HG02571 (cell line): Measurements from ENCODE around the gene RCBTB2.
"Not testable (repeated sequence)": the region's sequence is repeated elsewhere in the genome, so short reads cannot be mapped to it uniquely, and the experiment has no call there.

ENCODE experiments used
- ATAC-seq: cut with Tn5 transposase; IDR thresholded peaks from one replicate; pipeline ENCODE4 v1.9.1; 2021; ENCODE audit warnings: mild to moderate bottlenecking, moderate library complexity; ENCODE audit not compliant: unreplicated experiment

The RCBTB2 gene

DNA sequence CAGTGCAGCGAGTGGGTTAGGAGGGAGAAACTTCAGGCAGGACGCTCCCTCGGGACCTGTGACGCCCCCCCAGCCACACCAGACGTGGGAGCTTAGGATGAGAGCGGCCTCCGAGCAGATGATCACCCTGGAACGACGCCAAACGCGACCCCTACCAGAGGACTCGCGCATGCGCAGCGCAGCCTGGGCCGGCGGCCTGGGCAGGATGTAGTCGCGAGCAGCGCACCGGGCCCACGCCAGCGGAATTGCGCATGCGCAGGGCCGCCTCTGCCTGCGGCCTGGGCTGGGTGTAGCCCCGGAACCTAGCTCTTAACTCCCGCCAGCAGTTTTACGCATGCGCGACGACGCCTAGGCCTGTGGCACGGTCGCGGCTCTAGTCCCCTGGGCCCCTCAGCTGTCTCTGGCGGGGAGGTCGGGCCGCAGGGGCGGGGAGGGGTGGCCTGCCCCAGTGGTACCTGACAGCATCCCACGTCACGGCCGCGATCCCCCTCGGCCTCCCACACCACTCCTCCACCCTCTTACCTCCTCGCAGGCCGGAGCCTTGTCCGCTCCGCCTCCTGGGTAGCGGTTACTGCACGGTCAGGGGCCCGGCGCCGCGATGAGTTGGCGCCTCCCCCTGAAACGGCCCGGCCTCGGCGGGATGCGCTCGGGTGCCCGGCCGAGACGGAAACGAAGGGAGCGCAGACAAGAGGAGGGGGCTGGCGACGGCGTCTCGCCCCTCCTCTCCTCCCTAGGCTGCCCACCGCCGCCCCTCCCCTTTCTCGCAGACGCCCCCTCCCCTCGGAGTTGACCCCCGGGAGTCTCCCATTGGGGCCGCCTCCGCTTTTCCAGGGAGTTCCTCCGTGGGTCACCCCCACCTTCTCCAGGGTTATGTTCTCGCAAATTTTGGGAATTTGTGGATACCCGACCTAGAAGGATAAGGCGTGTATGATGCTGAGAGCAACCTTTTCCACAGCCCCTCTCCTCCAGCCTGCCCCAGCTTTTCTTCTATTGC lies at the start of gene RCBTB2:
Gene RCBTB2, minus strand, starts transcription at position 575 of the 994 bp plus-strand sequence. CDS start 11,141 bp downstream, outside the sequence.
- peak; percentile 78 for ATAC-seq

DNA sequence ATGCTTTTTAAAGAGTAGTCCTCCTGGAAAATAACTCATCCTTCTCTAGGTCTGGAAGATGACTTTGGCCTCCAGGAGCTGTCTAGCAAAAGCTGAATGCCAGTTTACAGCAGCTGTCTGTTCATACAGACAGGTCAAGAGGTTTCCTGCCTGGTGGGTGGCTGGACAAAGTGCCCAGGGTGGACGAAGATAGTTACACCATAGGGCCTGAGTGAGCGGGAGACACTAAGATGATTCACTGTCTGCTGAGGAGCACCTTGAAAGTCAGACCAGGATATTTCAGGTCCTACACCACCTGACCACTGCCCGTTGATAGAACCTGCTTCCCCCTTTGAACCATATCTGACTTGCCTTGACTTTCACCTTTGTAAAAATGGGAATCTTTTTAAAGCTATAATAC lies 49.2 kb upstream of the RCBTB2 start:
- no peak for ATAC-seq

DNA sequence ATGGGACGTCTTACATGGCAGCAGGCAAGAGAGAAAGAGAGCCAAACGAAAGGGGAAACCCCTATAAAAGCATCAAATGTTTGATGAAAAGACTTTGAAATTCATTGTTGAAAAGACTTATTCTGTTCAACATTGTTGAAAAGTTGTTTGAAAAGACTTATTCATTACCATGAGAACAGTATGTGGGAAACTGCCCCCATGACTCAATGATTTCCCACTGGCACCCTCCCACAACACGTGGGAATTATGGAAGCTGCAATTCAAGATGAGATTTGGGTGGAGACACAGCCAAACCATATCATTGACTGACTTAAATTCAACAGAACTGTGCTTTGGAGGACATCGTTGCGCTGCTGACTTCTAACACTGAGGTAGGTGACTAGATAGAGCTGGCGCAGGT lies 48.0 kb upstream of the RCBTB2 start:
- ATAC-seq = no peak

DNA sequence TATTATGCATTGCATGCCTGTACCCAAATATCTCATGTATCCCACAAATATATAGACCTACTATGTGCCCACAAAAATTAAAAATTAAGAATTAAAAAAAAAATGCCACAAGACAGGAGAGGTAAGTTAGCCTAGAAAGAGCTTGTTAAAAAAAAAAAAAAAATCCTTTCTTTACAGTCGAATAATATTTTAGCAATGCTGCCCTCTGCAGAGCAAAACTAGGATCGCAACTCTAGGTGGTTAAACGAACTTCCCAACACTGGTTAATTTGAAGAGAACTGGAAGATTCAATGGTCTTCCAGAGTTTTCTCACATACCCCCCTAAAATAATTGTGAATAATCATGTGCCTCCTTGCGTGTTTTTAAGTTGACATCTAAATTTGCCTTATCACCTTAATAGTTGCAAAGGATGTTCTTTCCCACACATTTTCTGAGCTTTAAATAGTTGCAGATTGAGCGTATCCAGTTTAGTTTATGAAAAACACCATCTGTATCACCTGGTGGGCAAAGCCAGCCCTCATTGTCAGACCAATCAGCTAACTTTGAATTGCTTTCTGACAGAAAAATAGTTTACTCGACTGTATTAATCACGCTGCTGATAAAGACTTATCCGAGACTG lies 47.4 kb upstream of the RCBTB2 start:
- ATAC-seq = no peak

DNA sequence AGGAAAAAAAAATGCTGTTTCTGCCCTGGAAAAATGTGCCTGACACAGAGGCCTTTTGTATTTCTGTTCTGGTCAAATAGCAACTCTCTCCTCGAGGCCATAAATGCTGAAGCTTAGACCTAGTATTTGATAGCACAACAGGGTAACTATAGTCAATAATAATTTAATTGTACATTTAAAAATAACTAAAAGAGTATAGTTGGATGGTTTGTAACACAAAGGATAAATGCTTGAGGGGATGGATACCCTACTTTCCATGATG lies 47.0 kb upstream of the RCBTB2 start:
- not testable (repeated sequence) for ATAC-seq

DNA sequence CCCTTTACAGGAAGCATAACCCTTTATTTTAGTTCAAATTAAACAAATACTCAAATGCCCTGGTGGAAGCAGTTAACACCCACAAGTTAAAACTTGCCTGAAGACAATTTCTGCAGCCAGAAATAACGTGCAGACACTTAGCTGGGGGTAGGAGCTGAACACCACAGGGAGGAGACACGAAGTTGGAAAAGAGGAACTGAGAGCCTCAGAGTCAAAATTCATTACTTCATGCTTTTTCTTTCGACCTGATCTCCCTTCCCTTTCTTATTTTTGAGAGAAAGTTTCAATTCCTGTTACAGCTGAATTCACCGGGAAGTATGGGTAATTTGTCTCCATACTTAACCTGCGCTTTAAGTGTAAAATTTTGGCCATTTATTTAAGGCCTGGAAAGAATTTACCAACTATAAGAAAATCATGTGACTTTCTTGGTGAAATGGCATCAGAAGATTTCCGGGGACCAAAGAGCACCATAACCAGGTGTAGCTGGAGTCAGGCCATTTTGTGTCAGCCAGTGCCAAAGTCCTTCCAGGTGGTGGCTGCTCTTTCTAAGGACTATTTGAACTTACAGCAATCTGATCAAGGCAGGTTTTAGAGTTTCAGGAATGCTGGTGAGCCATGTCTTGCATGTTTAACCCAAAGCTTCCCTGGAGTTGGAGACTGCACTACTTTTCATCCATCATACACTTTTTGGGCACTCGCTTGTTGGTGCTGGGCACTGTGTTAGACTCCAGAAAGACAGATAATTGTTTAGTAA lies 46.5 kb upstream of the RCBTB2 start:
- peak; percentile 71 for ATAC-seq

DNA sequence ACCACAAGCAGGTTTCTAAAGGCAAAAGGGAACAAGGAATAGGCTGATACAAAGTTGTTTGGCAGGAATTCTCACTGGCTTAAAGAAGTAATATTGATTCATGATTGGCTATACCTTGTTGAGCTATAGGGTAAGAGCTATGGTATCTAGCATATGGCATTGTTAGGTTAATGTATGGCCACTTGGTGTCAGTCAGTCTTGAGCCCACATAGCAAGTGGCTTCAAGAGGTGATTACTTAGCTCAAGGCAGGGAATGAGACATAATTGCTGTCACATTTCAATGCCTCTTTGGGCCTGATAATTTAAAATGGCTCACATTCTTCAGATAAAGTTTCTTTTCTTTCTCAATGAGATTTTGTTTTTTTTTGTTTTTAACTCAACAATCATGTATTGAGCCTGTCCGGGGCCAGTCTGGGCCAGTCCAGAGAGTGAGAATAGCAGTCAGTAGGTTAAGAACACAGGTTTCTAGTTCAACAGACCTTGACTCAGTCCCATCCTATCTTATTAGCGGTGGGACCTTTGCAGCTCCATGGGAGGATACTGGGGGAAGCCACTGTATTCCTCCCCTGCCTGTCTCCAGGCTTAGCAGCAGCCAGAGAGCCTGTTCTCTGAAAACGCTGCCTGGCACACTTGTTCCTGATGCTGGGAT lies 45.8 kb upstream of the RCBTB2 start:
- peak; percentile 53 for ATAC-seq

DNA sequence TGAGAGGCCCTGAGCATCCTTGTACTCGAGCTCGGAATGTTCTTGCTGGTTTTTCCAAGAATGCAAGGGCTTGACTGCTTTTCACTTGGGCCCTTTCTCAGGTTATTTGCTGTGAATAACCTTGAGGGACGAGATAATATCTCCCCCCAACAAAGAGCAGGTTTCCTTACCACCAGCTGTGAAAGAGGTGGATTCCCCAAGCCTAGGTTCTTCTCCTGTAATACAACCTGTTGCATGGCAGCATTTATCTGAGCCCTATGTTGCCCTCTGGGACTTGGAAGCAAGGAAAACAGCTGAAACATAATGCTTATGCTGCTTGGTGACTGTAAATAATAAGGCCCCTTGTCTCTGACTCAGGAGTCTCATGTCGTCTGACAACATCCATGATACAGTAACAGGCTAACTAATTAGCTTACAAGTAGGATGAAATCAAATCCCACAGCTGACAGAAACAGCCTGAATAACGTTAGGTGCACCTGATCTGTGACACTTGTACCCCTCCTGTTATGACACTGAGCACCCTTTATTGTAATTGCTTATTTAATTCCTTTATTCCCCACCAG lies 43.6 kb upstream of the RCBTB2 start:
- ATAC-seq = no peak

DNA sequence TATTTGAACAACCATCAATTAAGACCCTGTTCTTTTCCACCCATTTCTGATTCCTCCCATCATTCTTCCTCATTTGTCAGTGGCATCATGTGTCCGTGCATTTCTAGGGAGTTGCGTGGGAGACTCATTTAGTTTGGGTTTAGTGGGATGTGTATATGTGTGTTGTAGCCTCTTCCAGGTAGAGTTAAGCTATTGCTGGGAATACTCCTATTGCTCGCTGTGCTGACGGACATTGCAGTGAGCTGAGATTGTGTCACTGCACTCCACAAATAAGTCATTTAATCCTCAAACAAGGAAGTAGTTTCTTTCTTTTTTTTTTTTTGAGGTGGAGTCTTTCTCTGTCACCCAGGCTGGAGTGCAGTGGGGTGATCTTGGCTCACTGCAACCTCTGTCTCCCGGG lies 42.2 kb upstream of the RCBTB2 start:
- no peak for ATAC-seq

DNA sequence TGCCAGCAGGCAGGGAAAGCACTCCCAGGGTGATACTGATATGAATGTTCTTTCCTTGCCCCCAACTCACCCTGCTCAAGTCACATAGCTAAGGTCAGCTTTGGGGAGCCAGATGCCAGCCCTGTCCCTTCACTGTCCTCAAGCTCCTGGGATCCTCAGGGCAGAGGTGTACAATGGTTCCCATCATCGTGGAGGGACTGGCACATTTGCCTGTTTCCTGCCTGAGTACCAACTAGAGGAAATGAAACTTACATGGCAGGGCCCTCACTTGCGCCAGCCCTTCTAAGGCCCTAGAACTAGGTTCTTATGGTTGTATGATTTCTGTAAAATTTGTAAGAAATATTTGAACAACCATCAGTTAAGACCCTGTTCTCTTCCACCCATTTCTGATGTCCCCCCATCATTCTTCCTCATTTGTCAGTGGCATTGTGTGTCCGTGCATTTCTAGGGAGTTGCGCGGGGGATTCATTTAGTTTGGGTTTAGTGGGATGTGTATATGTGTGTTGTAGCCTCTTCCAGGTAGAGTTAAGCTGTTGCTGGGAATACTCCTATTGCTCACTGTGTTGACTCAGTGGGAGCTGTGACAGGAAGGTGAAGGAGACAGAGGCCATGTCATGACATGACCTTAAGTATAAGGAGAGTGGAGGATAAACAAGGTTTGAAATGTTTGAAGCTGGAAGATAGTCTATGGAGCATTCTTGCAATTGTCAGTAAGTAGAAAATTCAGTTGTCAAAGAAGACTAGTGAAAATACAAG lies 41.3 kb upstream of the RCBTB2 start:
- ATAC-seq = no peak

DNA sequence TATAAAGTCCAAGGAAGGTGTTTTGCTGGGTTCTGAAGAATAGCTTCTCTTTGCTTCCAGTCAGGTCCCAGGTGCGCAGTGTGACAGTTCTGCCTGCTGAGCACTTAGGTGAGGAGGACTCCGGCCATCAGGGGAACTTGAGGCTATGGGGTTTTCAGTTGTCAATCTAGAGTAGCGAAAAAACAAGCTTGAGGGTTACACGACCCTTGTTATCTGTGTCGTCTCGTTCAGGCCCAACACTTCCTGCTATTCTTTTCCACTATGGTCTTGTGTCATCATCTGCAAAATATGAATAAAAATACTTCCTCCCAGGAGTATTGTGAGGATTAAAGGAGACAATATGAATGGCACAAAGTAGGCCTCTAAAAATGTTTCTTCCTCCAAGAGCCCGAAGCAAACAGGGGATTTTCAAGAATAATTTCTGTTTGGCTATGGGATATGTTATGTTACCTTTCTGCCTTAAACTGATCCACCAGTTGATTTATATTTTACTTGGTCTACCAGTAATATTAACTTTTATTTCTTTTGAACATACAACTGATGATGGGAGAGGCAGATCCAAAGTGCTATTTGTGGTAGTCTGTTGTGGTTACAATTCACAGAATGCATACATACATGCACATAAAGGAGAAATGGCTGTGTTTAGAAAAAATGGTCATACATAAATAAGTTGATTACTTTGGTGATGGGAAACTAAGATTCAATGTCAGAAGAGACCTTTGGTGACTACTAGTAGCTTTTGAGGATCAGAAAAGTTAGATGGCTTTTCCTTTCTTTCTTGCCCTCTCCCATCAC lies 40.5 kb upstream of the RCBTB2 start:
- ATAC-seq = no peak

DNA sequence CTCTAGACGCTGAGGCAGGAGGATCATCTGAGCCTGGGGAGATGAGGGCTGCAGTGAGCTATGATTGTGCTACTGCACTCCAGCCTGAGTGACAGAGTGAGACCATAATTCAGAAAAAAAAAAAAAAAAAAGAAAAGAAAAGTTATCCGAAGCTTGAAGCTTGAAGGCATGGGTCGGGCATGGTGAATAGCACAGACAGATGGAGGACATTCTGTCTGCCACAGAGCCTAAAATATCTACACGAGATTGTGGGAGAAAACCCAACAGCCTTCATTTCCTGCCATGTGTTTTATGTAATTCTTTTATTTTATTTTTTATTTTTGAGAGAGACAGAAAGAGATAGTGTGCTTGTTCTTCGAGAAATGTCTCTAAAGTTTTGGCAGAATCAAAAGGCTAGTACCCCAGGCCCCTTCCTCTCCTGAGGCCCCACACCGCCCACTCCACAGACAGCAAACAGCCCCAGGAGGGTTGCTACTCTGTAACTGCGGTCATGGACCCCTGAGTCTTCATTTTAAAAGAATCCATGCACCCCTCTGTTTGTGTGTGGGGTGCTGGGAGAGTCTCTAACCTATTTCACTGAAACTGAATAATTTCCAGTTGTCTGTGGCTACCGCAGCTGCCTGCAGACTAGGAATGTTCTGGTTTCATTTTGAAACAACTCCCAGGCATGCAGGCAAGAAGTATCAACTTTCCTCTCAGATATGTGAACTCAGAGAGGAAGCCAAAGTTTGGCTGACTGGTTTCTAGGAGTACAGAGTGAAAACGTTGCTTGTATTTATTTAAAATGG lies 38.4 kb upstream of the RCBTB2 start:
- ATAC-seq = no peak

DNA sequence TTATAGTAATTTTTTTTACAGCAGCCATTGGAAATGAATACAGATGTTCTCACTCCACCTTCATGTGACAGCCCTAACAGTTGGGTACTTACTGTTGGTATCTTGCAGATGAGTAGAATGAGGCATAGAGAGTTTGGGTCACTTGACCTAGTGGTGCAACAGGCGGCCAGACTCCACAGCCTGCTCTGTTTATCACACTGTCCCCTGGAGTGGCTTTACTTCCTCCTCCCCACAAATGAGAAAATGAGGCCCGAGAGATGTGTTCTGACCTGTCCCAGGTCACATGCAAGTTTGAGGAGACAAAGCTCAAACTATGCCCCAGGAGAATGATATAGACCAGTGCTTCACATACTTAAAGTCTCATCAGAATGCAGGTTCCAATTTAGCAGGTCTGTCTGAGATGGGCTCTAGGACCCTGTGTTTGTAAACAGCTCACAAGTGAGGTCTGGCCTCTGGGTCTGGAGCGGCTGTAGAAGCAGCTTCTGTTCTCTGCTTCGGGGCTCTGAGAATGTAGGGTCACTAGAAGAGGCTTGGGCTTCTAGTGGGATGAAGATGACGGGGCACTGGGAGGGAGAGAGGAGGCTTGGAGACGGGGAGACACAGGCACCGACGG lies 37.4 kb upstream of the RCBTB2 start:
- ATAC-seq = no peak

DNA sequence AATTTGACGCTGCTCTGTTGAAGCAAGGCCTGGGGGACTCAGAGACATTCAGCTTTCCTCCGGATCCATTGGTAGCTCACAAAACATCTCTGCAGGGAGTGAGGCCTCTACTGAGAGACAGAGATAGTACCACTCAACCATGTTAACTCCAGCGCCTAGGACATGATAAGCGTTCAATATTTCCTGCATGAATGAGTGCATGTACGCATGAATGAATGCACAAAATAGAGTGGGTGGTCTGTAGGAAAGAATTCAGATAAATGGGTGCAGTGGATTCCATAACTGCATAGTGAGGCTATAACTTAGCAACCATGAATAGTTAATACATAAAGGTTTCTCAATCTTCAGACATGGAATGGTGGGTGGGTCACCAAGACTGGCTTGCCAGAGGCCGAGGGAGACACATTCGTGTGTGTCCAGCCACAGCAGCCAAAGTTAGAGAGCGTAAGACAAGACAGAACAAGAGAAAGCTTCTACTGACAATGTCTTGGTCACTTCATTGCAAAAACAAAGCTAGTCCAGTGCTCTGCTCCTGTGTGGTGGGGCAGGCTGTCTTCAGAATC lies 36.3 kb upstream of the RCBTB2 start:
- no peak for ATAC-seq

DNA sequence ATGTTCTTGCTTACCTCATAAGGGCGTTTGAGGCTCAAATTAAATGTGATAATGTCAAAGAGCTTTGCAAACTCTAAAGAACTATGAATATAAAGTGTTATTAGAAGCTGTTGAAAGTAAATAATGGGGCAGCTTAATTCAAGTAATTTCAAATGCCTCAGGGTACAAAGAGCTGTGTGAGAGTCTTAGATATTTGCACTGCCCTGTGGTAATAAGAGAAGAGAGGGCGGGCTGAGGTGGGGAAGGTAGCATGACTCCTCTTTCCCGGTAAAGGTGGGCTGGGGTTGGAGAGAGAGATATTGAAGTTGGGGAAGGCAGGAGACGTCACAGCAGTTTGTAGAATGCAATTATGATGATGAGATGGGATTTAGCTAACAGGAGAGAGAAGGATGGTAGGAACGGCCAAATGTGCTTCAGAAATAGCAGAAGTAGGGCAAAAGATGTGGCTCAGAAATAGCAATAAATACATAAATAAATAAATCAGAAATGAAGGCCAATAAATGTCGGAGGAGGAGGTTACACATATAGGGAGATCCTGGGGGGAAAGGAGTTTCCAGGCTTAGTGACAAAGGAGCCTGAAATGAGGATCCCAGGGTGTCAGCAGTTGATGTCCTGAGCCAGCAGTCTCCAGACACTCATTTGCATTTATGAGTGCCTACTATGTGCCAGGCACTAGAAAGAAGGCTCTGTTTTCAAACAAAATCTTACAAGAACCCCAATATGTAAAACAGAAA lies 35.7 kb upstream of the RCBTB2 start:
- no peak for ATAC-seq

DNA sequence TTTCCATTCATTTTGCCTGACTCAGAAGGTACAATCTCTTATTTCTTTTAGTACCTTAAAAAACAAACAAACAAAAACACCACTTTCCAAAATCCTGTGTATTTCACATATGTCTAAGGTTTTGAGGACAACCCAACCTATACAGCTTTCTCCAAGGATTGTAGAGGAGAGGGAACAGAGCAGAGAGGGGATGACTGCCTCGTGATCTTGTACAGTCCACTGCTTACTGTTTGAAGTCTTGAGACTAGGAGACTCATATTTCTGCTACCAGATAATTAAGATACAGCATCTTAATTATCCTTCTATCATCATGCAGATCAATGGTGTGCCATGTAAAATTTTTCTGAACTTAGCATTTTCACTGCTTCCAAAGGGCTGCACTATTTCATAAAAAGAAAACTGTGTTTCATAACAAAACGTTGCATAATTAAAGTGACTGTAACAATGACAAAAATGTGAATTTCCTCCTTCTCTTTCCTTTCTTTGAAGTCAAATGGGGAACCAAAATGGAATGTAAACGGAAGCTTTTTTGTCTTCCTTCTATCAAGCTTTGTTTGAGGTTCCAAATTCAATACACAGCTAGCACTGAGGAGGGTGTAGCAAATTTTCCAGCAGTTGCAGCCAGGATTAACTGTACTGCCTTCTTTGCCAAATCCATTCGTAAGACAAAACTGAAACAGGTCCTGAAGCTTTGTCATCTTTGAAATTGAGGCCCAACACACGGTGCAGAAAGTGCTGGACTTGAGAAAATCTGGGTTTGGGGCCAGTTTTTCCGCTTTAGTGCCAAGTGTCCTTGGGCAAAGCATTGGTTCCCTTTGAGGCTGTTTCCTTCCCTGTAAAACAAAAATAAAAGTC lies 34.9 kb upstream of the RCBTB2 start:
- ATAC-seq = no peak
